Mesenchymal stem cell (in vitro differentiated cells and primary cell): Measurements from ENCODE around the gene GEMIN5.

Source experiments
- DNase-seq: peaks from one replicate; pipeline ENCODE4 v3.0.0-alpha.2; 2013
- H2AFZ ChIP-seq: one replicate; pipeline ENCODE4 v1.6.1; 2013; ENCODE audit warnings: low read depth, mild to moderate bottlenecking, control low read depth, inconsistent platforms, low read length, moderate library complexity
- H2AK5ac ChIP-seq: 2 replicates; pipeline ENCODE4 v1.6.1; 2013; ENCODE audit warnings: low read length, moderate library complexity, mild to moderate bottlenecking, inconsistent platforms; ENCODE audit not compliant: severe bottlenecking
- H2BK120ac ChIP-seq: one replicate; pipeline ENCODE4 v1.6.1; 2013; ENCODE audit warnings: low read depth, mild to moderate bottlenecking, inconsistent platforms, low read length, moderate library complexity
- H2BK12ac ChIP-seq, 2 experiments: one replicate each; pipeline ENCODE4 v1.6.1; 2013; ENCODE audit warnings: inconsistent platforms in 2 of 2, low read length in 2 of 2, mild to moderate bottlenecking in 2 of 2, moderate library complexity in 2 of 2, control low read depth in 1 of 2
- H2BK15ac ChIP-seq: one replicate; pipeline ENCODE4 v1.6.1; 2013; ENCODE audit warnings: mild to moderate bottlenecking, low read depth, inconsistent platforms; ENCODE audit not compliant: poor library complexity, severe bottlenecking
- H2BK5ac ChIP-seq: 2 replicates; pipeline ENCODE4 v1.6.1; 2013; ENCODE audit warnings: low read depth, mild to moderate bottlenecking, low read length, control low read depth, inconsistent platforms; ENCODE audit not compliant: poor library complexity, severe bottlenecking
- H3K14ac ChIP-seq, 2 experiments: one replicate each; pipeline ENCODE4 v1.6.1; 2013; ENCODE audit warnings: inconsistent platforms in 2 of 2, low read length in 2 of 2, control low read depth in 1 of 2, mild to moderate bottlenecking in 1 of 2, moderate library complexity in 1 of 2
- H3K18ac ChIP-seq, 2 experiments: one replicate each; pipeline ENCODE4 v1.6.1; 2013; ENCODE audit warnings: inconsistent platforms in 2 of 2, low read length in 2 of 2, control low read depth in 1 of 2, low read depth in 1 of 2, mild to moderate bottlenecking in 1 of 2
- H3K23ac ChIP-seq, 2 experiments: one replicate each; pipeline ENCODE4 v1.6.1; 2013; ENCODE audit warnings: inconsistent platforms in 2 of 2, low read length in 2 of 2, mild to moderate bottlenecking in 2 of 2, moderate library complexity in 2 of 2, control low read depth in 1 of 2
- H3K27ac ChIP-seq: 2 replicates; pipeline ENCODE4 v1.5.1; 2013; ENCODE audit warnings: mild to moderate bottlenecking, moderate library complexity, low read length, control low read depth, inconsistent platforms; ENCODE audit not compliant: poor library complexity, severe bottlenecking
- H3K27me3 ChIP-seq, 2 experiments: 2 replicates each; pipeline versions ENCODE4 v1.6.1 to v1.7.0; 2013; ENCODE audit warnings: low read length in 2 of 2, mild to moderate bottlenecking in 2 of 2, moderate library complexity in 2 of 2, control low read depth in 1 of 2, inconsistent platforms in 1 of 2; ENCODE audit not compliant: control insufficient read depth in 1 of 2, insufficient read depth in 1 of 2
- H3K36me3 ChIP-seq, 2 experiments: 2 replicates each; pipeline versions ENCODE4 v1.6.1 to v1.7.0; 2013; ENCODE audit warnings: low read length in 2 of 2, control low read depth in 1 of 2, inconsistent platforms in 1 of 2, low read depth in 1 of 2, mild to moderate bottlenecking in 1 of 2; ENCODE audit not compliant: insufficient read depth in 2 of 2, control insufficient read depth in 1 of 2
- H3K4ac ChIP-seq, 2 experiments: one replicate each; pipeline ENCODE4 v1.6.1; 2013; ENCODE audit warnings: inconsistent platforms in 2 of 2, low read length in 2 of 2, mild to moderate bottlenecking in 2 of 2, moderate library complexity in 2 of 2, control low read depth in 1 of 2, low read depth in 1 of 2
- H3K4me1 ChIP-seq: 2 replicates; pipeline ENCODE4 v1.6.1; 2013; ENCODE audit warnings: low read depth, low read length, control low read depth; ENCODE audit not compliant: control insufficient read depth, insufficient read depth
- H3K4me2 ChIP-seq: 2 replicates; pipeline ENCODE4 v1.6.1; 2013; ENCODE audit warnings: low read length, mild to moderate bottlenecking, inconsistent platforms; ENCODE audit not compliant: poor library complexity, severe bottlenecking
- H3K4me3 ChIP-seq, 2 experiments: 2 replicates each; pipeline versions ENCODE4 v1.5.1 to v1.7.0; 2013; ENCODE audit warnings: low read length in 2 of 2, mild to moderate bottlenecking in 2 of 2, control low read depth in 1 of 2, low read depth in 1 of 2; ENCODE audit not compliant: insufficient read depth in 1 of 2
- H3K79me1 ChIP-seq: replicated peaks from 2 replicates; pipeline ENCODE4 v1.6.1; 2013; ENCODE audit warnings: mild to moderate bottlenecking, control low read depth, low read length, inconsistent platforms; ENCODE audit not compliant: poor library complexity, severe bottlenecking
- H3K9ac ChIP-seq: 2 replicates; pipeline ENCODE4 v1.7.0; 2013; ENCODE audit warnings: mild to moderate bottlenecking, low read length, moderate library complexity
- H3K9me3 ChIP-seq: 2 replicates; pipeline ENCODE4 v1.7.0; 2013; ENCODE audit warnings: mild to moderate bottlenecking, low read length; ENCODE audit not compliant: control insufficient read depth
- H4K8ac ChIP-seq: one replicate; pipeline ENCODE4 v1.6.1; 2013; ENCODE audit warnings: inconsistent platforms, mild to moderate bottlenecking, low read length, moderate library complexity
- H4K91ac ChIP-seq: one replicate; pipeline ENCODE4 v1.6.1; 2013; ENCODE audit warnings: mild to moderate bottlenecking, low read length, inconsistent platforms
- WGBS: methylation state at CpG from one replicate; pipeline ENCODE4 v1.1.7; 2013; ENCODE audit warnings: mixed read lengths; 5-methylcytosine and 5-hydroxymethylcytosine counted together

GEMIN5 gene

DNA sequence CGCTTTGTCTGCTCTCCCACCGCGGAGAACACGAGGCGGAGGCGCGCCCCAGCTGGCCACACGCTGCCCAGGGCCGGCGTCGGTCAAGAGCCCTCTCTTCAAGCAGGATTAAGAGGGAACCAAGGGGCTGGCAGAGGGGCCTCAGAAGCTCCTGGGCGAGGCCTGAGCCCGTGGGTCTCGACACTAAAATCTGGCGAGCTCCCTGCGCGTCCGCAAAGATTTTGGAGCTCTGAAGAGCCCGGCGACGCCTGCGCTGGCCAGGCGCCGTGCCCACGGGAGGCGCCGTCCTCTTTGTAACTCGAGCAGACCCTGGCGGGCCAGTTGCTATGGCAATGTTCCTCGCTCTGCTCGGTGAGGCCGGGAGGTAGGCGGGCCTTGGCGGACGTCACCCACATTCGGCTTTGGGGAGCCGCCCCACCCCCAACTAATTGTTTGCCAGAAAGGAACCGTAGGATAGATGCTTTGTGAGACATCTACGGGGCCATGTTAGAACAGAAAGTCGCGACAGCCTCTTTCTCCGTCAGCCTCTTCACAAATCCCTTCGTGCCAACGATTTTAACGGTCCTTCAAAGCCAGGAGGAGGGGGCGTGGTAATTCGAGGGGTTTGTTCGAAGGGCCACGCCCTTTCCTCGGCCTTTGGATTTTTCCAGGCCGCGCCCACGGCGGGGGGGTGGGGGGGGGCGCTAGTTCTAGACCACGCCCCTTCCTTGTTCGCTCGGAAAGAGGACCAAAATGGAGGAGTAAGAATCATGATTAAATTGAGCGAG, 80.3 kb downstream of the GEMIN5 start:
- peak overlapping the region; percentile 57 to 87 for H3K4ac ChIP-seq
- H2BK12ac ChIP-seq, result peak overlapping the region in 1 of 2 experiments; percentile 29
- H2AK5ac ChIP-seq, result no peak overlapping the region
- no peaks in the 10 kb centered on the region for H3K79me1 ChIP-seq
- peak overlapping the region in 1 of 2 experiments; percentile 83 for H3K23ac ChIP-seq
- peak overlapping the region; percentile 98 for H3K9ac ChIP-seq
- no peaks in the 10 kb centered on the region for H3K27me3 ChIP-seq
- peak overlapping the region; percentile 98 for H3K4me2 ChIP-seq
- H3K27ac ChIP-seq, result peak overlapping the region; percentile 100
- H3K36me3 ChIP-seq, result no peaks in the 10 kb centered on the region
- peak overlapping the region; percentile 91 for H4K91ac ChIP-seq
- under 1% methylated on average over 52 of the region's 59 CpGs for WGBS
- peak; percentile 98 for DNase-seq
- peak overlapping the region; percentile 86 for H2AFZ ChIP-seq
- peak overlapping the region; percentile 98 for H4K8ac ChIP-seq
- peak overlapping the region; percentile 98 for H2BK5ac ChIP-seq
- peak overlapping the region; percentile 93 for H2BK120ac ChIP-seq
- H3K9me3 ChIP-seq, result no peaks in the 10 kb centered on the region
- peak overlapping the region; percentile 95 for H2BK15ac ChIP-seq
- H3K4me3 ChIP-seq, result peak overlapping the region; percentile 69 to 89
- H3K14ac ChIP-seq, result peak overlapping the region in 1 of 2 experiments; percentile 96
- peaks cover 8% of the 10 kb centered on the region for H3K4me1 ChIP-seq
- H3K18ac ChIP-seq, result peak overlapping the region; percentile 95 to 96

DNA sequence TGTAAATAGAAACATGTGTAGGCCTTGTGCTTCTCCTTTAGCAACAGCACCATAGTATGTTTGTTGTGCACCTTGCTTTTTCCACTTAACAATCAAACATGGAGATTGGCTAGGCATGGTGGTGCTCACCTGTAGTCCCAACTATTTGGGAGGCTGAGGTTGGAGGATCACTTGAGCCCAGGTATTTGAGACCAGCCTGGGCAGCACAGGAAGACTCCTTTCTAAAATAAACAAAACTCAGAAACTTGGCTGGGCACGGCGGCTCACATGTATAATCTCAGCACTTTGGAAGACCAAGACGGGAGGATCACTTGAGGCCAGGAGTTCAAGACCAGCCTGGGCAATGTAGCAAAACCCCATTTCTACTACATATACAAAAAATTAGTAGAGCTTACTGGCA, 86.7 kb downstream of the GEMIN5 start:
- Histone ChIP-seq H3K14ac (no peak overlapping the region), H3K9me3 (no peaks in the 10 kb centered on the region), H3K36me3 (peaks cover 0 to 11% of the 10 kb centered on the region in 2 experiments), H3K4me1 (peaks cover 3% of the 10 kb centered on the region), H3K27me3 (no peaks in the 10 kb centered on the region), H3K9ac (peak overlapping the region; percentile 91), H2BK120ac (no peak overlapping the region), H2BK15ac (no peak overlapping the region), H3K27ac (no peak overlapping the region), H2AK5ac (no peak overlapping the region), H2BK12ac (no peak overlapping the region), H3K4me2 (no peak overlapping the region), H2BK5ac (no peak overlapping the region), H3K79me1 (no peaks in the 10 kb centered on the region), H4K91ac (no peak overlapping the region), H3K4ac (no peak overlapping the region), H3K18ac (no peak overlapping the region), H2AFZ (no peak overlapping the region), H3K4me3 (peak overlapping the region in 1 of 2 experiments; percentile 85), H3K23ac (no peak overlapping the region), H4K8ac (peak overlapping the region; percentile 61)
- WGBS, result 93% methylated on average over 3 of the region's 3 CpGs
- DNase-seq, result no peak

DNA sequence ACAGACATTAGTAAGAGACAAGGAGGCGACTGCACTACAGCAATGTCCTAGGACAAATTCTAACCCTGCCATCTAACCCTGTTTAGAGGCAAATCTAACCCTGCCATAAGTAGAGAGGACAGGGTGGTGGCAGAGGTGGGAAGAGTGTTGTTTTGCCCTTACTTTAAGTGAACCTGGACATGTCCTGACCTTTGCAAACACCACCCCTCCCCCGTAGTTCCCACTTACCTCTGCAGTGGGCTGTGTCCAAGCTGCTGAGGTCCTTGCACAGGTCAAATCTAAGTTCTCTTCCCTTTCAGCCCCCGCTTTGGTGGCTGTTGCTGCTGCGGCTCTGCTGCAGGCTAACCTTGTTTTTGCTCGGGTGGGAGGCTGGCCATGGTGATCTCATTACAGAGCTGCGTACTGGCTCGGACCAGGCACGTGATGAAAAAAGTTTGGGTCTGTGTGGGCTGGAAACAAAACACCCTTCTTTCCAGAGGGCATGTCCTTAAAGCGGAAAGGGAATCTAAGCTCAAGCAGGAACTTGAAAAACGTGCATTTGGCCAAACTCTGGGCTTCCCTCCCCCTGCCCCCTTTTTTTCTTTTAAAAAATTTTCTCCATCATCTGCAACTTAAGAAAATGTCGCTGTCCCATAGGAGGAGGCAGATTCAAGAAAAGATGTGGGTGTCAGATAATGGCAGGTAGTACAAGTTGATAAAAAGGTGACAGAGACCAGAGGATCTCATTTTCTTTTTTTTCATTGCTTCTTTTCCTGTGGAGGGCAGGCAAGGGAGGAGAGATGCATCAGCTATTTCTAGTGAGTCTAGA, 87.6 kb downstream of the GEMIN5 start, which contains the start of gene FAXDC2:
FAXDC2 (minus strand) TSS at position 349 of the 808 bp plus-strand sequence. CDS start 12,425 bp downstream, outside the sequence.
- Histone ChIP-seq H3K79me1 (no peaks in the 10 kb centered on the region), H2AK5ac (no peak within 1 kb of the TSS), H3K9ac (peak within 1 kb of the TSS; percentile 91), H2BK12ac (peak within 1 kb of the TSS; percentile 20 to 24), H4K8ac (peak within 1 kb of the TSS; percentile 61), H3K9me3 (no peaks in the 10 kb centered on the region), H3K27me3 (no peaks in the 10 kb centered on the region), H3K4me2 (peak within 1 kb of the TSS; percentile 60), H4K91ac (peak within 1 kb of the TSS; percentile 14), H3K4ac (peak within 1 kb of the TSS in 1 of 2 experiments; percentile 39), H2AFZ (no peak within 1 kb of the TSS), H3K4me1 (peaks cover 3% of the 10 kb centered on the region), H2BK120ac (no peak within 1 kb of the TSS), H3K27ac (peak within 1 kb of the TSS; percentile 31), H2BK15ac (no peak within 1 kb of the TSS), H3K36me3 (peaks cover 0 to 14% of the 10 kb centered on the region in 2 experiments), H3K4me3 (peak within 1 kb of the TSS; percentile 52 to 85), H3K23ac (no peak within 1 kb of the TSS), H2BK5ac (no peak within 1 kb of the TSS), H3K14ac (no peak within 1 kb of the TSS), H3K18ac (peak within 1 kb of the TSS; percentile 40 to 44)
- 5% methylated on average over 9 of the region's 11 CpGs for WGBS
- DNase-seq, result peak; percentile 79

DNA sequence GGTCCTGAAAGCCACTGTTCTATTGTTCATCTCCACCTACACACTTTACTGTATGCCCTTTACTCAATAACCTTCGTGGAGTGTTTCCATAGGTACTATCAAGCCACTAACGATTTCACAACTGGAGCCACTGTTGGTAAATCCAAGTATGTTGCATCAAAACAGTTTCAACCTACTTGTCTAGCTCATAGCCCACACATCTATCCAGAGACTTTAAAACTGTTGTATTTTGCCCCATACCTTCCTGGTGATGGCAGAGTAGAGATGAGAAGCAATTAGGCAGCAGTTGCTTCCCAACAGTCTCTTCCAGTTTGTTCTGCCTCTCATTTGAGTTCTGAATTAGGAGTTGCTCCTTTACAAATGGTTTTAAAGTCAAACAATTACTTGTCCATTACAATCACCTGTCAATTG, 88.2 kb downstream of the GEMIN5 start:
- Histone ChIP-seq H2AFZ (no peak overlapping the region), H3K79me1 (no peaks in the 10 kb centered on the region), H3K36me3 (peaks cover 0 to 20% of the 10 kb centered on the region in 2 experiments), H2AK5ac (no peak overlapping the region), H3K4me3 (peak overlapping the region in 1 of 2 experiments; percentile 85), H2BK12ac (no peak overlapping the region), H3K4ac (peak overlapping the region in 1 of 2 experiments; percentile 39), H3K9me3 (no peaks in the 10 kb centered on the region), H3K4me2 (peak overlapping the region; percentile 60), H2BK15ac (no peak overlapping the region), H3K18ac (no peak overlapping the region), H3K9ac (peak overlapping the region; percentile 91), H3K27ac (peak overlapping the region; percentile 31), H3K27me3 (no peaks in the 10 kb centered on the region), H4K91ac (no peak overlapping the region), H2BK120ac (no peak overlapping the region), H3K14ac (no peak overlapping the region), H2BK5ac (no peak overlapping the region), H3K23ac (no peak overlapping the region), H4K8ac (no peak overlapping the region), H3K4me1 (peaks cover 3% of the 10 kb centered on the region)
- peak; percentile 62 for DNase-seq
- WGBS, result 93% methylated on average over 2 of the region's 2 CpGs
